A673 (cell line): ENCODE data around the gene ANKRD9. TPM values are rescaled to one million over a fixed set of nuclear protein-coding genes. Genes with fewer than 3 reads are reported as not detected.

Experiments
- BruUV-seq: library from RNA; stranded (reverse); fragments of 400-500 nt; replicated peaks from 2 replicates; lab custom pipeline; 2021; lab: Mats Ljungman, UMichigan
- CTCF ChIA-PET: fragments of 300-600 bp; sonication (Branson Sonifier 250); formaldehyde crosslinking; loops from one replicate; lab custom pipeline; 2022; ENCODE audit warnings: antibody characterized with exemption; lab: Charles Lee
- POLR2A ChIA-PET: fragments of 300-600 bp; sonication (Branson Sonifier 250); formaldehyde crosslinking; loops from one replicate; lab custom pipeline; 2022; ENCODE audit warnings: antibody characterized with exemption; ENCODE audit not compliant: low non-redundant PET; lab: Charles Lee
- DNase-seq: peaks from one replicate; pipeline ENCODE4 v3.0.0-alpha.2; 2015; ENCODE audit warnings: low spot score
- H3K27ac ChIP-seq: fragments of 200-600 bp; sonication (generic); 2 replicates; pipeline ENCODE4 v1.5.1; 2016; ENCODE audit warnings: mixed run types, low read depth, mild to moderate bottlenecking, mixed read lengths, antibody characterized with exemption, low read length; ENCODE audit not compliant: poor library complexity, severe bottlenecking
- H3K27me3 ChIP-seq: fragments of 200-600 bp; sonication (generic); replicated peaks from 2 replicates; pipeline ENCODE4 v1.6.1; 2017; ENCODE audit warnings: mixed run types, low read depth, mild to moderate bottlenecking, mixed read lengths, antibody characterized with exemption, low read length; ENCODE audit not compliant: insufficient read depth, poor library complexity
- H3K36me3 ChIP-seq: fragments of 200-600 bp; sonication (generic); 2 replicates; pipeline ENCODE4 v1.6.1; 2016; ENCODE audit warnings: mixed run types, mild to moderate bottlenecking, mixed read lengths, antibody characterized with exemption, low read length; ENCODE audit not compliant: insufficient read depth, poor library complexity, severe bottlenecking
- H3K4me1 ChIP-seq: fragments of 200-600 bp; sonication (generic); 2 replicates; pipeline ENCODE4 v1.6.1; 2017; ENCODE audit warnings: mixed run types, mild to moderate bottlenecking, mixed read lengths, antibody characterized with exemption, low read length; ENCODE audit not compliant: insufficient read depth, poor library complexity, severe bottlenecking
- H3K4me3 ChIP-seq: fragments of 200-600 bp; sonication (generic); 2 replicates; pipeline ENCODE4 v1.5.1; 2016; ENCODE audit warnings: low read depth, mixed run types, mild to moderate bottlenecking, mixed read lengths, low read length; ENCODE audit not compliant: poor library complexity, severe bottlenecking
- H3K9me3 ChIP-seq: fragments of 200-600 bp; sonication (generic); 2 replicates; pipeline ENCODE4 v1.6.1; 2016; ENCODE audit warnings: mixed run types, low read depth, mild to moderate bottlenecking, mixed read lengths, antibody characterized with exemption, low read length; ENCODE audit not compliant: poor library complexity, severe bottlenecking
- CTCF ChIP-seq: fragments of 300-800, 200-600 bp; sonication (generic); conservative IDR thresholded peaks from 2 replicates; pipeline ENCODE4 v1.5.1; 2017; ENCODE audit warnings: low read depth, mild to moderate bottlenecking, antibody characterized with exemption, low read length, moderate library complexity, mixed read lengths
- EZH2 ChIP-seq: fragments of 200-600 bp; sonication (generic); IDR thresholded peaks from 2 replicates; pipeline ENCODE4 v1.6.1; 2017; ENCODE audit warnings: borderline replicate concordance, low read depth, mild to moderate bottlenecking, mixed read lengths, antibody characterized with exemption, low read length; ENCODE audit not compliant: poor library complexity, severe bottlenecking
- intact Hi-C: fragments of 100-400 bp; cut with micrococcal nuclease; formaldehyde crosslinking; loops from one replicate; pipeline ENCODE4 v1.10.0; 2022; ENCODE audit not compliant: unreplicated experiment
- total RNA-seq: library from RNA; stranded (reverse); gene quantifications from 2 replicates; pipeline ENCODE4 v1.2.3, GENCODE V29; 2021

ANKRD9 gene
- total RNA-seq, 1 experiment from 2014 or later: 28.0 TPM

GRCh38 chr14:102532204-102532658 is 22.7 kb upstream of the ANKRD9 start:
- no peaks in the 10 kb centered on the region for H3K27me3 ChIP-seq
- no TSS peak for BruUV-seq
- DNase-seq: peak; percentile 53
- POLR2A ChIA-PET: no interaction called here
- peak overlapping the region; percentile 10 for H3K27ac ChIP-seq
- intact Hi-C loops: no loop called here
- no peak overlapping the region for H3K4me3 ChIP-seq
- no peaks in the 10 kb centered on the region for H3K36me3 ChIP-seq
- CTCF ChIA-PET: no interaction called here
- no peaks in the 10 kb centered on the region for H3K9me3 ChIP-seq
- TF ChIP-seq CTCF: no peak
- no peak for TF ChIP-seq EZH2
- H3K4me1 ChIP-seq: peaks cover 20% of the 10 kb centered on the region

GRCh38 chr14:102530828-102531478 is 21.4 kb upstream of the ANKRD9 start:
- BruUV-seq: no TSS peak
- TF ChIP-seq EZH2: no peak
- no peak for TF ChIP-seq CTCF
- Histone ChIP-seq H3K9me3 (no peaks in the 10 kb centered on the region), H3K4me1 (peaks cover 24% of the 10 kb centered on the region), H3K4me3 (no peak overlapping the region), H3K27me3 (no peaks in the 10 kb centered on the region), H3K36me3 (no peaks in the 10 kb centered on the region), H3K27ac (peak overlapping the region; percentile 81)
- peak; percentile 76 for DNase-seq
- ChIA-PET CTCF (no interaction called here), POLR2A (interaction anchor here (0.6 to 0.9 kb wide), 2 partner anchors 29 to 492 kb away, joined by 4 to 9 read pairs; no protein-coding TSS in a partner anchor)
- intact Hi-C loops: no loop called here

GRCh38 chr14:102528431-102529170 is 19.0 kb upstream of the ANKRD9 start:
- Histone ChIP-seq H3K9me3 (no peaks in the 10 kb centered on the region), H3K4me1 (peaks cover 37% of the 10 kb centered on the region), H3K4me3 (no peak overlapping the region), H3K27ac (no peak overlapping the region), H3K36me3 (no peaks in the 10 kb centered on the region), H3K27me3 (no peaks in the 10 kb centered on the region)
- no TSS peak for BruUV-seq
- DNase-seq: no peak
- intact Hi-C loops: loop anchor here (10.0 kb wide), 1 partner anchor 386 kb away; no protein-coding TSS in a partner anchor
- ChIA-PET CTCF (interaction anchor here (0.6 kb wide), 2 partner anchors 44 to 45 kb away, joined by 6 to 7 read pairs; no protein-coding TSS in a partner anchor), POLR2A (no interaction called here)
- no peak for TF ChIP-seq EZH2
- TF ChIP-seq CTCF: no peak
